Left lung (tissue), 14 donors: ENCODE measurements around the gene ATG5. TPM values are rescaled to one million over a fixed set of nuclear protein-coding genes. Genes with fewer than 3 reads are reported as not detected.
A peak's percentile ranks its signal among the peaks of the same experiment; 100 is the strongest.

Source experiments
- ATAC-seq: fragments of 200-7000 bp; cut with Tn5 transposase; one replicate; pipeline ENCODE4 v1.9.1; 2020; ENCODE audit warnings: moderate library complexity
- DNase-seq, 4 donors: peaks; one replicate each; pipeline ENCODE4 v3.0.0-alpha.2; 2013 to 2020
- H3K27ac ChIP-seq, 2 donors: fragments of 200-600 bp; sonication (generic) in 1 of 2; one replicate each; pipeline versions ENCODE4 v1.5.0 to v1.8.0; 2020 to 2021
- H3K27me3 ChIP-seq, 2 donors: fragments of 200-600 bp; sonication (generic) in 1 of 2; one replicate each; pipeline versions ENCODE4 v1.5.0 to v1.8.0; 2020 to 2021
- H3K36me3 ChIP-seq, 2 donors: fragments of 200-600 bp; sonication (generic) in 1 of 2; one replicate each; pipeline versions ENCODE4 v1.5.0 to v1.8.0; 2020 to 2021
- H3K4me1 ChIP-seq, 2 donors: fragments of 200-600 bp; one replicate each; pipeline ENCODE4 v1.8.0; 2021
- H3K4me3 ChIP-seq, 2 donors: fragments of 200-600 bp; sonication (generic) in 1 of 2; one replicate each; pipeline versions ENCODE4 v1.5.0 to v1.8.0; 2020 to 2021; ENCODE audit warnings: mild to moderate bottlenecking in 1 of 2
- H3K9me3 ChIP-seq, 2 donors: fragments of 200-600 bp; sonication (generic) in 1 of 2; one replicate each; pipeline versions ENCODE4 v1.5.0 to v1.8.0; 2020 to 2021
- intact Hi-C, 2 donors: fragments of 100-400 bp; cut with DNase I; formaldehyde crosslinking; loops; one replicate each; pipeline versions ENCODE4 v1.11.2 to v1.14.2; 2022
- long read RNA-seq, 12 donors: library from polyadenylated mRNA in 2 of 12; unstranded in 2 of 12; transcript quantifications; one replicate each; pipeline ENCODE4 v2.0.0 and lab custom pipeline, GENCODE V29; 2019 to 2026
- polyA plus RNA-seq, 6 donors: library from polyadenylated mRNA; unstranded; fragments of 120-200 nt; gene quantifications; one replicate each; pipeline ENCODE4 v1.2.1, GENCODE V29; 2013; ENCODE audit not compliant: insufficient read length in 6 of 6
- total RNA-seq, 2 donors: library from RNA; stranded (reverse); fragmentation: NEBNext Ultra II Directional; extraction: Animal tissue kit (Norgen Biotek cat#: 25700); gene quantifications; one replicate each; pipeline ENCODE4 v1.2.1, GENCODE V29; 2021
- TF ChIP-seq, protein P1 (sequence below), 2 donors: fragments of 200-600 bp; sonication (generic) in 1 of 2; IDR thresholded peaks; one replicate each; pipeline versions ENCODE4 v1.5.0 to v1.8.0; 2021; ENCODE audit warnings: antibody characterized with exemption in 2 of 2
- donor health status: DM: no; HTN: yes; CAD: no.
- donor health status: DM: no; HTN: no; CAD: no.

ATG5 gene
- total RNA-seq (10 to 100 TPM; 30.9 to 31.8 TPM), polyA plus RNA-seq (10 to 100 TPM; 35.0 to 42.1 (median 39.8) TPM)
- long read RNA-seq, donor 1, transcript ATG5-204 (8 exons, 3,216 nt) = major isoform, 8 of 17 reads
- long read RNA-seq, donor 1, partial matches to known transcripts = 5 of 17 reads
- long read RNA-seq, donor 1, other reads (novel, unspliced or antisense) = 0 of 17 reads
- long read RNA-seq, donor 2, transcript ATG5-204 (8 exons, 3,216 nt) = major isoform, 8 of 9 reads
- long read RNA-seq, donor 2, partial matches to known transcripts = 0 of 9 reads
- long read RNA-seq, donor 2, other reads (novel, unspliced or antisense) = 0 of 9 reads
- long read RNA-seq, donor 3, transcript ATG5-204 (8 exons, 3,216 nt) = major isoform, 13 of 14 reads
- long read RNA-seq, donor 3, partial matches to known transcripts = 0 of 14 reads
- long read RNA-seq, donor 3, other reads (novel, unspliced or antisense) = 0 of 14 reads
- long read RNA-seq, donor 4, transcript ATG5-204 (8 exons, 3,216 nt) = major isoform, 9 of 21 reads
- long read RNA-seq, donor 4, partial matches to known transcripts = 6 of 21 reads
- long read RNA-seq, donor 4, other reads (novel, unspliced or antisense) = 2 of 21 reads
- long read RNA-seq, donor 5, transcript ATG5-204 (8 exons, 3,216 nt) = major isoform, 13 of 13 reads
- long read RNA-seq, donor 5, partial matches to known transcripts = 0 of 13 reads
- long read RNA-seq, donor 5, other reads (novel, unspliced or antisense) = 0 of 13 reads
- long read RNA-seq, donor 6, transcript ATG5-204 (8 exons, 3,216 nt) = major isoform, 17 of 21 reads
- long read RNA-seq, donor 6, partial matches to known transcripts = 0 of 21 reads
- long read RNA-seq, donor 6, other reads (novel, unspliced or antisense) = 0 of 21 reads
- long read RNA-seq, donor 7, partial matches to known transcripts = 0 of 6 reads
- long read RNA-seq, donor 7, other reads (novel, unspliced or antisense) = 0 of 6 reads
- long read RNA-seq, donor 8, transcript ATG5-204 (8 exons, 3,216 nt) = major isoform, 6 of 7 reads
- long read RNA-seq, donor 8, partial matches to known transcripts = 0 of 7 reads
- long read RNA-seq, donor 8, other reads (novel, unspliced or antisense) = 0 of 7 reads
- long read RNA-seq, donor 9 = 0 reads
- long read RNA-seq, donor 10, transcript ATG5-204 (8 exons, 3,216 nt) = major isoform, 14 of 21 reads
- long read RNA-seq, donor 10, partial matches to known transcripts = 1 of 21 reads
- long read RNA-seq, donor 10, other reads (novel, unspliced or antisense) = 6 of 21 reads
- long read RNA-seq, donor 11, transcript ATG5-204 (8 exons, 3,216 nt) = minor isoform, 5 of 11 reads
- long read RNA-seq, donor 11, transcript ATG5-208 (7 exons, 3,035 nt) = major isoform, 6 of 11 reads
- long read RNA-seq, donor 11, partial matches to known transcripts = 0 of 11 reads
- long read RNA-seq, donor 11, other reads (novel, unspliced or antisense) = 0 of 11 reads
- long read RNA-seq, donor 12, transcript ATG5-204 (8 exons, 3,216 nt) = major isoform, 7 of 20 reads
- long read RNA-seq, donor 12, partial matches to known transcripts = 12 of 20 reads
- long read RNA-seq, donor 12, other reads (novel, unspliced or antisense) = 0 of 20 reads

DNA sequence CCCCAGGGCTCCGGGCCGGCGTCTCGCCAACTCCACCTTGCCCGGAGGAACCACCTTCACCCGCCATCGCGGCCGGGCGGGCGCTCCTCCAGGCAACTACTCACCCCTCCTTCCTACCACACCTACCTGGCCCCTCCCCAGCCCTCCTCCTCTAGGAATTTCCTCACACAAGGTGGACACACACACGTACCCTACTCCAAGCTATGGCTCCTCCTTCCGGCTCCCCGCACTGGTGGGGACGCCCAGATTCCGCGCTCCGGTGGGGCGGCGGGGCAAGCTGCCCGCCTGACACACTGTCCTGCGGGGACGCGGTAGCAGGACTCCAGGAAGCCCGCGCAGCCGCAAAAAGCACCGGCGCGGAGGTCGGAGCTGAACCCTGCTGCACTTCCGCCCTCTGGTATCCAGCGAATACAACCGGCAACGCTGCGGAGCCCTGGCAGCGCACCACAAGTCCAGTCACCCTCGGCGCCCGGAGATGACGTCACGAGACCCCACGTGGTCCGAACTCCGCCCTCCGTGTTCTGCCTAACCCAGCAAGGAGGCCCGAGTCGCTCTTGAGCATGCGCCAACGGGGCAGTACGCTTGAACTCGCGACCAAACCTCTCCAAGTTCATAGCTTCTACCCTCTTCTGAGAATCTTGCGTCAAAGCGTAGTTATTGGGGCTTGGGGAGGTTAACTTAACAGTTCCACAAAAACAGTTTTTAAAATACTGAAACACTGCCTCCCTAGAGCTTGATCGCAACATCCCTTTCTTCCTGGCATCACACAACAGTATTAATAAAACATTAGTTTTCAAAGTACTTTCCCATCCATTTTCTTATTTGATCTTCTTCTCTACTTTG lies at the start of gene ATG5:
Gene ATG5 (minus strand): TSS at position 425 of the 843 bp plus-strand sequence. CDS start 9,552 bp downstream, outside the sequence.
- peak; percentile 97 to 100 (median 98) for DNase-seq
- Histone ChIP-seq H3K4me1 (peaks cover 0 to 30% of the 10 kb centered on the region in 2 donors), H3K4me3 (peak within 1 kb of the TSS; percentile 86 to 87), H3K27ac (peak within 1 kb of the TSS; percentile 89 to 99), H3K9me3 (no peaks in the 10 kb centered on the region), H3K36me3 (no peaks in the 10 kb centered on the region), H3K27me3 (peaks cover 0 to 8% of the 10 kb centered on the region in 2 donors)
- TF ChIP-seq, protein P1, sequence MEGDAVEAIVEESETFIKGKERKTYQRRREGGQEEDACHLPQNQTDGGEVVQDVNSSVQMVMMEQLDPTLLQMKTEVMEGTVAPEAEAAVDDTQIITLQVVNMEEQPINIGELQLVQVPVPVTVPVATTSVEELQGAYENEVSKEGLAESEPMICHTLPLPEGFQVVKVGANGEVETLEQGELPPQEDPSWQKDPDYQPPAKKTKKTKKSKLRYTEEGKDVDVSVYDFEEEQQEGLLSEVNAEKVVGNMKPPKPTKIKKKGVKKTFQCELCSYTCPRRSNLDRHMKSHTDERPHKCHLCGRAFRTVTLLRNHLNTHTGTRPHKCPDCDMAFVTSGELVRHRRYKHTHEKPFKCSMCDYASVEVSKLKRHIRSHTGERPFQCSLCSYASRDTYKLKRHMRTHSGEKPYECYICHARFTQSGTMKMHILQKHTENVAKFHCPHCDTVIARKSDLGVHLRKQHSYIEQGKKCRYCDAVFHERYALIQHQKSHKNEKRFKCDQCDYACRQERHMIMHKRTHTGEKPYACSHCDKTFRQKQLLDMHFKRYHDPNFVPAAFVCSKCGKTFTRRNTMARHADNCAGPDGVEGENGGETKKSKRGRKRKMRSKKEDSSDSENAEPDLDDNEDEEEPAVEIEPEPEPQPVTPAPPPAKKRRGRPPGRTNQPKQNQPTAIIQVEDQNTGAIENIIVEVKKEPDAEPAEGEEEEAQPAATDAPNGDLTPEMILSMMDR (IDR thresholded peaks at IDR 0.05) = no peak
- ATAC-seq = peak; percentile 92
- intact Hi-C loops = no loop called here

DNA sequence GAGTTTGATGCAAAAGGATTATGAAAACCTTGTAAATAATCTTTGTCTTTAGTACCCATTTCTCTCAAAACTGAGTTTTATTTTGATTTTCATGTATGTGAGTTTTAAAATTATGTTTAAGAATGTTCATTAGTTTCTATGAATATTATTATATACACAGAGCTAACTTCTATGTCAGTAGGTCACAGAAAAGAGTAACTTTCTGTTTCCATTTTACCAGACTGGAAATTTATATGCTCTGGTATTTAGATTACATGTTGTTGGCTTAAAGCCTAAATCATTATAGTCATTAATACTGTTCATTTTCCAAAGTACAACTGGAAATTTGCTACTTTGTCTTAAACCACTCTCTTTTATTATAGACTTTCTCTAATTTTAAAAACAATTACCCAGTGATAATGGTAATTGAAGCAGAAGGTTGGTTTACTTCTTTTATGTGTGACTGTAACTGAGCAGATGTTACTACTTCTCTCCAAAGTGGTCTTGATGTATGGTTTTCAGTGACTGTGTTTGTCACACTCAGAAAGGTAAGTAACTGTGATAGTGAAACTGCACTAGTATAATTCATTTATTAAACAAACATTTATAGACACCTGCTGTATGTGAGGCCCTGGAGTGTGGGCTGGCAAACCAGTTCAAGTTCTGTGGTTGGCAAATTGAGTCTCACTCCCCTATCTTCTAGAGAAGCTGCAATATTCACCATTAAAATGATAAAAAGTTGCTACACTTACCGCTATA lies 48.1 kb upstream of the ATG5 start:
- no peak overlapping the region for H3K27ac ChIP-seq
- DNase-seq = no peak
- no peaks in the 10 kb centered on the region for H3K9me3 ChIP-seq
- no peaks in the 10 kb centered on the region for H3K36me3 ChIP-seq
- no peak for ATAC-seq
- intact Hi-C loops = no loop called here
- TF ChIP-seq, protein P1 (IDR thresholded peaks at IDR 0.05) = no peak
- H3K27me3 ChIP-seq = no peaks in the 10 kb centered on the region
- no peak overlapping the region for H3K4me3 ChIP-seq
- no peaks in the 10 kb centered on the region for H3K4me1 ChIP-seq

DNA sequence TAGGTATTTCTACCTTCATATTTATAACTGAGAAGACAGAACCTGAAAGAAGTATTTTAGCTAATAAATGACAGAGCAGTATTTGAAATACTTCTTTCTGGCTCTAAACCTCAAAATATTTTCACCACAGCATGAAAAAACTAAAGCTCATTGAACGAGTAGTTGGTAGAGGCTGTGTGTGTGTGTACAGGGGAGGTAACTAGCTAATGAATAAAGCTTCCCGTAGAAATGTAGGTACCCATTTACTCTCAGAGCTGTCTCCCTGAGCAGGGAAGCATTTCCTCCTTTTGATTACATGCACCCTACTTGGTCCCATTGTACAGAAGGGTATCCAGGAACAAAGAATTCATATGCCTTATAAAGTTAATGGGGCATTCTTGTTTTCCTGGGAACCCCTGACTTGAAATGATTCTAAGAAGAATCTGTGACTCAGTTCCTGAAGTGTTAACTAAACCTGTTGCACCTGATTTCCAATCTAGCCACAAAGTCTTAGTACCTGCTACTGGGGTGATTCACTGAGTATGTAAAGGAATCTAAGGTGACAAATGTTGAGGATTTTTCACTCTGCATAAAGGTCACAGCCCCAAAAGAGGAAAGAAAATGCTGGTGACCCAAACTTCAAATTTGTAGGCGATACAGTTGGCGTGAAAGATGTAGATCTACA lies 47.4 kb upstream of the ATG5 start:
- H3K36me3 ChIP-seq = no peaks in the 10 kb centered on the region
- ATAC-seq = peak; percentile 40
- intact Hi-C loops = no loop called here
- no peaks in the 10 kb centered on the region for H3K9me3 ChIP-seq
- no peaks in the 10 kb centered on the region for H3K27me3 ChIP-seq
- DNase-seq = no peak
- H3K4me1 ChIP-seq = no peaks in the 10 kb centered on the region
- no peak overlapping the region for H3K4me3 ChIP-seq
- no peak overlapping the region for H3K27ac ChIP-seq
- TF ChIP-seq, protein P1 (IDR thresholded peaks at IDR 0.05) = no peak
